Body of pancreas (tissue), 4 donors: ENCODE measurements around the gene SFN. TPM values are rescaled to one million over a fixed set of nuclear protein-coding genes. Genes with fewer than 3 reads are reported as not detected.

Experiments used
- ATAC-seq: fragments of 150-250 bp; one replicate; pipeline ENCODE4 v1.9.1; 2016
- DNase-seq, 4 donors: peaks; one replicate each; pipeline ENCODE4 v3.0.0-alpha.2; 2019
- H3K27ac ChIP-seq, 4 donors: fragments of 200-600 bp; sonication (generic); 1 replicate in 3 of 4; 2 replicates in 1 of 4; pipeline versions ENCODE4 v1.5.1 to v1.6.1; 2016 to 2019; ENCODE audit warnings: mild to moderate bottlenecking in 1 of 4, mixed read lengths in 1 of 4, moderate library complexity in 1 of 4
- H3K27me3 ChIP-seq, 2 donors: fragments of 200-600 bp; sonication (generic); one replicate each; pipeline ENCODE4 v1.6.0; 2016; ENCODE audit warnings: mild to moderate bottlenecking in 1 of 2
- H3K36me3 ChIP-seq, 2 donors: fragments of 200-600 bp; sonication (generic); replicated peaks in 1 of 2; 2 replicates each; pipeline ENCODE4 v1.5.1; 2016; ENCODE audit warnings: low read depth in 2 of 2; ENCODE audit not compliant: insufficient read depth in 1 of 2
- H3K4me1 ChIP-seq: fragments of 200-600 bp; sonication (generic); one replicate; pipeline ENCODE4 v1.6.0; 2016
- H3K4me3 ChIP-seq, 2 donors: fragments of 200-600 bp; sonication (generic); 1 replicate in 1 of 2; 2 replicates in 1 of 2; pipeline ENCODE4 v1.5.1; 2016 to 2019
- H3K9me3 ChIP-seq, 3 donors: fragments of 200-600 bp; sonication (generic); 1 replicate in 2 of 3; 2 replicates in 1 of 3; pipeline ENCODE4 v1.5.1; 2016
- POLR2A ChIP-seq, 3 donors: fragments of 450-650 bp; IDR thresholded peaks; one replicate each; pipeline ENCODE4 v1.6.1; 2016; ENCODE audit warnings: antibody characterized with exemption in 3 of 3, mild to moderate bottlenecking in 2 of 3
- WGBS, 2 donors: methylation state at CpG; one replicate each; pipeline ENCODE4 v1.1.5; 2017; 5-methylcytosine and 5-hydroxymethylcytosine counted together
- intact Hi-C: fragments of 100-400 bp; cut with DNase I; formaldehyde crosslinking; loops from one replicate; pipeline ENCODE4 v1.15.1; 2023
- total RNA-seq, 2 donors: library from RNA; depleted of rRNA; stranded (reverse); fragments of >200 nt; gene quantifications; one replicate each; pipeline ENCODE4 v1.1.0, GENCODE V29; 2016
- TF ChIP-seq, protein P1 (sequence below), 7 experiments: fragments of 450-650 bp in 4 of 7; fragments of 200-600 bp in 3 of 7; sonication (generic) in 3 of 7; IDR thresholded peaks; one replicate each; pipeline ENCODE4 v1.5.1; 2016 to 2019; ENCODE audit warnings: antibody characterized with exemption in 7 of 7

The SFN gene
- total RNA-seq, 2 donors from 2014 or later, result 0.66 to 1.6 TPM

DNA sequence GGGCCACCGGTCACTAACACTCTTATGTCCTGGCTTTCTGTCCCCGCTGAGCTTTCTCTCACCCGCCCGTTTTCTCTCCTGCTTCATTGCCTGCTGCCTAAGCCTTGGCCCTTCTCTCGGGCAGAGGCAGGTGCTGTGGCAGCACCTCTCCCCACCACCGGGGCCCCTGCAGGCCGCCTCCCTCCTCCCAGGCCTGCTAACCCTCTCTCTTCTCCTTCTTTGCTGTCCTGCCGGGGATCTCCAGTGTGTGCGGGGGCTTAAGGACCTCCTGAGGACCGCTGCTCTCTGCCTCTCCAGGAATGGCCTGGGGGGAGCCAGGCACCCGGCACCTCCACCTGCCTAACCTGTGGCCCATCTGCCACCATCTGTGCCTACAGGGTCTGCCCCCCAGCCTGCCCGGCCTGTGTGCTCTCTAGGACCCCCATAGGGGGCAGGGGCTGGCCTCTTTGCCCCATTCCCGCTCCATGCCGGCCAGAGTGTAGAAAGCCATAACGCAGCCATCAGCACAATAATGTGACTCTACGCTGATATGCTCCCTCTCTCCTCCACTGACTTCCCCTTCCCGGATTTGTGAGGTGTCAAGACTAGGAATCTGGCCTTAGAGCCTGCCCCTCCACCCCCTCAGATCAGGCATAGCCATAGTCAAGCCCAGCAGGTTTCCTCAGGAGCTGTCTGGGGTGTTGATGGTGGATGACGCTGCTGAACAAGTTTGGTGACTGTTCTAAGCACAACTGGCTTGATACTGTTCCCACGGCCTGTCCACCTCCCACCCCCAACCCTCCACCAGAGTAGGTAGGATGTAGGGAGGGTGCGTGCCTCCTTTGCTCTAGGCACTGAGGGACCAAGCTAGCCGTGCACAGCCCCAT lies 6.1 kb upstream of the SFN start:
- H3K4me3 ChIP-seq, result no peak overlapping the region
- no peaks in the 10 kb centered on the region for H3K27me3 ChIP-seq
- WGBS, 2 donors, result 86 to 94% methylated on average over 19 of the region's 21 CpGs
- H3K4me1 ChIP-seq, result no peaks in the 10 kb centered on the region
- no peak for DNase-seq
- TF ChIP-seq POLR2A (IDR thresholded peaks at IDR 0.05), result no peak
- TF ChIP-seq, protein P1, sequence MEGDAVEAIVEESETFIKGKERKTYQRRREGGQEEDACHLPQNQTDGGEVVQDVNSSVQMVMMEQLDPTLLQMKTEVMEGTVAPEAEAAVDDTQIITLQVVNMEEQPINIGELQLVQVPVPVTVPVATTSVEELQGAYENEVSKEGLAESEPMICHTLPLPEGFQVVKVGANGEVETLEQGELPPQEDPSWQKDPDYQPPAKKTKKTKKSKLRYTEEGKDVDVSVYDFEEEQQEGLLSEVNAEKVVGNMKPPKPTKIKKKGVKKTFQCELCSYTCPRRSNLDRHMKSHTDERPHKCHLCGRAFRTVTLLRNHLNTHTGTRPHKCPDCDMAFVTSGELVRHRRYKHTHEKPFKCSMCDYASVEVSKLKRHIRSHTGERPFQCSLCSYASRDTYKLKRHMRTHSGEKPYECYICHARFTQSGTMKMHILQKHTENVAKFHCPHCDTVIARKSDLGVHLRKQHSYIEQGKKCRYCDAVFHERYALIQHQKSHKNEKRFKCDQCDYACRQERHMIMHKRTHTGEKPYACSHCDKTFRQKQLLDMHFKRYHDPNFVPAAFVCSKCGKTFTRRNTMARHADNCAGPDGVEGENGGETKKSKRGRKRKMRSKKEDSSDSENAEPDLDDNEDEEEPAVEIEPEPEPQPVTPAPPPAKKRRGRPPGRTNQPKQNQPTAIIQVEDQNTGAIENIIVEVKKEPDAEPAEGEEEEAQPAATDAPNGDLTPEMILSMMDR (IDR thresholded peaks at IDR 0.05), result no peak
- intact Hi-C loops, result no loop called here
- no peak overlapping the region for H3K27ac ChIP-seq
- H3K9me3 ChIP-seq, result no peaks in the 10 kb centered on the region
- no peaks in the 10 kb centered on the region for H3K36me3 ChIP-seq
- ATAC-seq, result no peak

DNA sequence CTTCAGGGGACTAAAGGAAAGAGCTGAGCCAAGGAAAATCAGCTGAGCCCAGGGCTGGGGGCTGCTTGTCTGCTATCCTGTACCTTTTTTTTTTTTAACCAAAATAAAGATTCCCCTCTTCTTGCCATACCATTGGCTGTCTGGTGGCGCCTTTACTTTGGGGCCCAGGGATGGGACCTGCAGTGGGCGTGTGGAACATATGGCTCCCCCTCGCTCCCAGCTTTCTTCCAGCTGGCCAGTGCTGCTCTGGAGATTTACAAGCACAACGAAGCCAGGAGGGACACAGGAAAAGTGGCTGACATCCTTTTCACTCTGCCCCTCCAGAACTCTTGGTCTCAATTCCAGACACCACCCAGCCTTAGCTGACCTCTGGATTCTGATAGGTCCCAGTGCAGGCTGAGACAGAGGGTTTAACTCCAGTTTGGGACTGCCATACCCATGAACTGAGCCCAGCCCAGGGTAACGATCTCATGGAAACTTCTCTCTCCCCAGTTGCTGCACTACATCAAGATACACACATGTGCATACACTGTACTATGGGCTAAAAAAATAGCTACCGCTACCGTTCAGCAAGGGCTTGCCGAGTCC lies 5.4 kb upstream of the SFN start:
- H3K36me3 ChIP-seq, result no peaks in the 10 kb centered on the region
- peaks cover under 1% of the 10 kb centered on the region for H3K4me1 ChIP-seq
- H3K27ac ChIP-seq, result no peak overlapping the region
- intact Hi-C loops, result no loop called here
- no peaks in the 10 kb centered on the region for H3K9me3 ChIP-seq
- ATAC-seq, result no peak
- H3K27me3 ChIP-seq, result no peaks in the 10 kb centered on the region
- no peak overlapping the region for H3K4me3 ChIP-seq
- TF ChIP-seq POLR2A (IDR thresholded peaks at IDR 0.05), result no peak
- TF ChIP-seq, protein P1 (IDR thresholded peaks at IDR 0.05), result no peak
- 86 to 96% methylated on average over 8 of the region's 8 CpGs for WGBS, 2 donors
- no peak for DNase-seq

GRCh38 chr1:26858160-26858559 lies 4.8 kb upstream of the SFN start:
- no peak overlapping the region for H3K4me3 ChIP-seq
- DNase-seq, result no peak
- H3K9me3 ChIP-seq, result no peaks in the 10 kb centered on the region
- H3K27ac ChIP-seq, result no peak overlapping the region
- no peaks in the 10 kb centered on the region for H3K36me3 ChIP-seq
- WGBS, 2 donors, result 71 to 72% methylated on average over 4 of the region's 4 CpGs
- H3K27me3 ChIP-seq, result no peaks in the 10 kb centered on the region
- no peak for ATAC-seq
- H3K4me1 ChIP-seq, result peaks cover 6% of the 10 kb centered on the region
- intact Hi-C loops, result no loop called here
- TF ChIP-seq, protein P1 (IDR thresholded peaks at IDR 0.05), result no peak
- TF ChIP-seq POLR2A (IDR thresholded peaks at IDR 0.05), result no peak

DNA sequence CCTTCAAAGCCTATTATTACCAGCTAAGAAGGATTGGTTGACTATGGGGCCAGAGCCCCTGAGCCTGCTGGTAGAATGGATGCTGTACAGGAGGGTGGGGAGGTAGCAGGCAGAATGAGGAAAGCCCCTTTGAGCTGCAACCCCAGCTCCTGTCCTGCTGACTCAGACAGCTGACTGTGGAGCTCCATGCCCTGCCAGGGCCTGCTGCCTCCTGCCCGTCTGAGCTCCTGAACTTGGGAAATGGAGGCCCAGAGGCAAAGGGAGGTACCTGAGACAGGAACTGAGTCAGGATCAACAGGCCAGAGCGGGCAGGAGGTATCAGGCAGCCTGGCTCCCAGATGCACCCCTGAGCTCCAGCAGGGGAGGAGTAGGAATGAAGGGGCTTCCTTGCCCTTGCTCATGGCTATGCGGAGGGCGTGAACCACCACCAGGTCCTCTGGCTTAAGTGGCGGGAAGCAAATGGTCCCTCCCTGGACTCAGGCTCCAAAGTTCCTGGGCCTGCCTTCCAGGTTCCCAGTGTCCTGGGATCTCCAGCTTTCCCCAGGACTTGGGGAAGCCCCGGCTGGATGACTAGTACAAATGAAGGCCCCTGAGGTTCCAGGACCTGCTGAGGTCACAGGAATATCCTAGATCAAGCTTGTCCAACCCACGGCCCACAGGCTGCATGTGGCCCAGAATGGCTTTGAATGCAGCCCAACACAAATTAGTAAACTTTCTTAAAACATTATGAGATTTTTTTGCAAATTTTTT lies 3.9 kb upstream of the SFN start:
- Histone ChIP-seq H3K36me3 (no peaks in the 10 kb centered on the region), H3K4me3 (no peak overlapping the region), H3K9me3 (no peaks in the 10 kb centered on the region), H3K4me1 (peaks cover 9% of the 10 kb centered on the region), H3K27ac (no peak overlapping the region), H3K27me3 (no peaks in the 10 kb centered on the region)
- ATAC-seq (no peak), DNase-seq (no peak)
- WGBS, 2 donors, result 73 to 87% methylated on average over 3 to 7 of the region's 7 CpGs
- TF ChIP-seq, protein P1 (IDR thresholded peaks at IDR 0.05), result no peak
- no peak for TF ChIP-seq POLR2A (IDR thresholded peaks at IDR 0.05)
- intact Hi-C loops, result no loop called here
